Stomach (tissue), 4 donors: ENCODE results near the gene NEMF.

Experiments used
- CTCF ChIP-seq, 7 experiments: fragments of 450-650 bp in 4 of 7; fragments of 200-600 bp in 3 of 7; sonication (generic) in 3 of 7; IDR thresholded peaks; one replicate each; pipeline ENCODE4 v1.5.1; 2016 to 2019; ENCODE audit warnings: antibody characterized with exemption in 7 of 7, control low read depth in 2 of 7, mild to moderate bottlenecking in 1 of 7
- POLR2A ChIP-seq, 4 donors: fragments of 450-650 bp; IDR thresholded peaks; one replicate each; pipeline ENCODE4 v1.6.1; 2016; ENCODE audit warnings: antibody characterized with exemption in 4 of 4, control low read depth in 2 of 4, mild to moderate bottlenecking in 1 of 4, moderate library complexity in 1 of 4
- POLR2AphosphoS5 ChIP-seq, 3 donors: sonication (generic); formaldehyde crosslinking; IDR thresholded peaks; one replicate each; pipeline ENCODE4 v1.6.1; 2016; ENCODE audit warnings: antibody characterized with exemption in 3 of 3

- TF ChIP-seq POLR2AphosphoS5 (IDR thresholded peaks at IDR 0.05) = no peak
- no peak for TF ChIP-seq CTCF (IDR thresholded peaks at IDR 0.05)
- TF ChIP-seq POLR2A (IDR thresholded peaks at IDR 0.05) = no peak
These were observed 28.9 kb upstream of the NEMF start for GRCh38 chr14:49881350-49882001.
